Coronary artery (tissue), 2 donors: Measurements from ENCODE around the gene PAAF1.

Experiments
- DNase-seq: peaks from one replicate; pipeline ENCODE4 v3.0.0-alpha.2; 2017; ENCODE audit warnings: low spot score
- H3K27ac ChIP-seq, 2 donors: fragments of 200-600 bp; sonication (generic); one replicate each; pipeline ENCODE4 v1.5.1; 2016 to 2019
- H3K4me3 ChIP-seq: fragments of 200-600 bp; sonication (generic); 2 replicates; pipeline ENCODE4 v1.5.1; 2016; ENCODE audit warnings: mild to moderate bottlenecking, moderate library complexity
- CTCF ChIP-seq: fragments of 200-600 bp; sonication (generic); IDR thresholded peaks from one replicate; pipeline ENCODE4 v1.5.1; 2019; ENCODE audit warnings: antibody characterized with exemption

Gene PAAF1

GRCh38 chr11:73883856-73884255, 7.1 kb downstream of the PAAF1 start:
- no peak for DNase-seq
- no peak overlapping the region for H3K4me3 ChIP-seq
- no peak overlapping the region for H3K27ac ChIP-seq
- TF ChIP-seq CTCF = no peak

- H3K27ac ChIP-seq = no peak overlapping the region
- TF ChIP-seq CTCF = no peak
Measured at GRCh38 chr11:73888244-73888643, 11.4 kb downstream of the PAAF1 start.

GRCh38 chr11:73889019-73889418, 12.2 kb downstream of the PAAF1 start:
- no peak for DNase-seq
- TF ChIP-seq CTCF = no peak
- Histone ChIP-seq H3K27ac (no peak overlapping the region), H3K4me3 (no peak overlapping the region)

More at GRCh38 chr11:73888244-73888643, 11.4 kb downstream of the PAAF1 start:
- no peak overlapping the region for H3K4me3 ChIP-seq
- no peak for DNase-seq

DNA sequence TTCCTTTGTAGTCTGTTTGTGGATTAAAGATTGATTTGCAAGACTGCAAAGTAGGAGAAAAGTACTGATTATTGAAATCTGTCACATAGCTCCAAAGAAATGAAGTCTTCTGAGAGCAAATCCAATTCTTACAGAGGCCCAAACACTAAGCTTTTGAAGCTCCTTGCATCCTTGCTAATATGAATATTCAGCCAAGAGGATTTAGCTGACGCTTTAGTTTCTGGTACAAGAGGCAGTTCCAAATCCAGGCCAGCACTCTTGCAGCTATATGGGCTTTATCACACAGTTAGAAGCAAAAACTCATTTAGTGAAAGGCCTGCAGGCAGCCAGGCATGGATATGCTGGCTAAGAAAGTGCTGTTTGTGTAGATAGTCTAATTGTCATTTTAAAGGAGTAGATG, 12.7 kb downstream of the PAAF1 start:
- DNase-seq = no peak
- H3K4me3 ChIP-seq = no peak overlapping the region
- no peak for TF ChIP-seq CTCF
- H3K27ac ChIP-seq = no peak overlapping the region

DNA sequence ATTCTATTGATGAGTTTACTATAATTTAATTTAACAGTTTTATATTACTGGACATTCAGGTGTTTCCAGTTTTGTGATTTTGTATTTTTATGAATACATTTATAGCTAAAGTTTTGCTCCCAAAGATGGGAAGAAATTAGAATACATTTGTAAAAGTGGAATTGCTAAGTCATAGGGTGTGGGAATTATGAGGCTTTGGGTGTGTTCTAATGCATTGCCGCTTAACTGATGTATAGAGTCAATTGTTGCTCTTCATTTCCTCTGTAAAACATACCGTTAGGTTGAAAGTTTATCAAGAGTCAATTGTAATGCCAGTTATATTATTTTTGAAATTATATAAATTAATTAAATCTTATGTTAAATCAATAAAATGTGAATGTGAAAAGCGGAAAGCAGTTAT, 16.2 kb downstream of the PAAF1 start:
- no peak for TF ChIP-seq CTCF
- no peak for DNase-seq
- no peak overlapping the region for H3K27ac ChIP-seq
- H3K4me3 ChIP-seq = no peak overlapping the region

GRCh38 chr11:73894725-73895335, 18.0 kb downstream of the PAAF1 start:
- H3K4me3 ChIP-seq = no peak overlapping the region
- DNase-seq = no peak
- TF ChIP-seq CTCF = no peak

GRCh38 chr11:73902303-73902702, 25.5 kb downstream of the PAAF1 start:
- Histone ChIP-seq H3K4me3 (no peak overlapping the region), H3K27ac (no peak overlapping the region)
- DNase-seq = no peak
- no peak for TF ChIP-seq CTCF

More at GRCh38 chr11:73894725-73895335, 18.0 kb downstream of the PAAF1 start:
- H3K27ac ChIP-seq = no peak overlapping the region
